Raji (cell line): Measurements from ENCODE around the gene CCR6.

ENCODE experiments used
- POLR2A ChIP-seq: IDR thresholded peaks from 2 replicates; pipeline ENCODE4 v1.6.1; 2011; ENCODE audit warnings: low read depth, low read length, control low read depth; ENCODE audit not compliant: insufficient read depth

Gene CCR6

DNA sequence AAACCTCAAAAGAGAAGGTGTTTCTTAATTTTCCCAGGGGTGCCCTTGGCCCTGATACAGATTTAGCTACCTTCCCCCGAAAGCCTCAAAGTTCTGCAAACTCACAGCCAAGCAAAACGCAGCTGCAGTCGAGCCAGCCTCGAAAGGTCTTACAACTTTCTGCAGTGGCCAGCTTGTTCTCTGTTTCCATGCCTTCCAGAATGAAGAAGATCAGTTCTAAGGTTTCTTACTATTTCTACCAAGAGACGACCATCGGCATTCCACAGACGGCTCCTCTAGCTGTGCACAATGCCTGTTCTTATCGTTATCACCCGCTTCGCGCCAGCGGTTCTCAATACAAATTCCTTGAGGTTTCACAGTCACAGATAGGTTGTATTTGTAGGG lies 28.5 kb upstream of the CCR6 start:
- TF ChIP-seq POLR2A = no peak

- no peak for TF ChIP-seq POLR2A
Measured at GRCh38 chr6:167094820-167095637, 27.9 kb upstream of the CCR6 start.

DNA sequence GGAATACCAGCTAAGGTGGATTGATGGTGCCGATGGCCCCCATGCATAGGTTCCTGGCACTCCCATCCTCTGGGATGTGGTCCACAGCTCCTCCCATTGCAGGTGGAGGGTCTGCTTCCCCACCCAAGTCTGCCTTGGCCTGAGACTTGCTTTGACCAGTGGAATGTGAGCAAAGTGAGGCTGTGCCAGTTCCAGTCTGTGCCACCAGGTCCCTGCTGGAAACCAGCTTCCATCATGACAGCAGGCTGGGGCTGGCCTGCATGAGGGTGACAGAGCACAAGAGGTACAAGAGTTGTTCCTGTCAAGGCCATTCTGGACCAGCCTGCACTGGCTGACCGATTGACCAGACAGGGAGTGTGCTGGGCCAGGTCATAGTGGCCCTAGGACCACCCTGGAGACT lies 27.0 kb upstream of the CCR6 start:
- TF ChIP-seq POLR2A = no peak

DNA sequence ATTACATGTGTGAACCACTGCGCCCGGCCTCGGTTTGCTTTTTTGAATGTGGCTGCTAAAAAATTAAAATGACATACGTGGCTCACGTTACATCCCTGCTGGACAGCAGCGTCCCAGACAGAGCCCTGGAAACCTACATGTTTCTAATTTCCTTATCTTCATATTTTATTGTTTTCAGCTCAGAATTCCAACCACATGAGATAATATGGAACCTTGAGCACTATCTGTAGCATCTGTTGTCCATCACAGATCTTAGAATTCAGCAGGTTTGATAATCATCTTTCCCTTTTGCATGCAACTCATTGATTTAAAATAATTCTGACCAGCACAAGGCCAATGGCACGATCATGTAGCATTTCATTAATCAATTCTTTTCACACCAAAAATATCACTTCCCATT lies 25.9 kb upstream of the CCR6 start:
- no peak for TF ChIP-seq POLR2A

DNA sequence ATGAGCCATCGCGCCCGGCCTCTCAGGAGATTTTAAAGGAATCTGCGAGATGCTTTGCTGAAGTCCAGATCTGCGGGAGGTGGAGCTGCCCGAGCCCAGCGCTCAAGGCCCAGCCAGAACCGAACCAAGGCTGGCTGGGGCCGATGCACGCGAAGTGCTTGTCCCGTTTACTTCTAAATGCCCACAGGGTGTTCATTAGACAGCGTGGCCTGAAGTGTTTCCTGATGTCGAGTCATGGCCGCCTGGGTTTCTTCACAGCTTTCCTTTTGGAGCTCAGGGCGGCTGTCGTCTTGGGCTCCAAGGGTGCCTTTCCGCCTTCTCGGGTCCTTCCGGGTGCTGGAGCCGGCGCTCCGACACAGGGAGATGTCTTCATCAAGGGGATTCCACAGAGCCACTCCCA lies 25.1 kb upstream of the CCR6 start:
- TF ChIP-seq POLR2A = no peak

DNA sequence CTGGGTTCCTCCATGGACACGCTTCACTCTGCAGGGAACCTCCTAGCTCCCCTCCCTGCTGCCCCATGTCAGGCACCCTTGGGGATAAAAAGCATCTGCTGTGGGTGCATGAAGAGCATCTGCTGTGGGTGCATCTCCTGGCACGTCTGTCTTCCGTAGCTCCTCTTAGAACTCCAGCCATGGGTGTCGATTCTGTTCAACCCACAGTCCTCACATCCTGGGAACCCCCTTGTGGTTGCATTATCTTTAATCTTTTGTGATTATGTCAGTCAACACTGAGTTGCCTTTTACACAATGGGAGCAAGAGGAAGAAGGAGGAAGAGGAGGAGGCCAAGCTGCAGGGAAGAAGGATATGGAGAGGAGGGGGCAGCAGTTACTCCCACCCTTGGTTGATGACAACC lies 24.1 kb upstream of the CCR6 start:
- no peak for TF ChIP-seq POLR2A

- TF ChIP-seq POLR2A = no peak
Measured at GRCh38 chr6:167099707-167100106, 23.2 kb upstream of the CCR6 start.

DNA sequence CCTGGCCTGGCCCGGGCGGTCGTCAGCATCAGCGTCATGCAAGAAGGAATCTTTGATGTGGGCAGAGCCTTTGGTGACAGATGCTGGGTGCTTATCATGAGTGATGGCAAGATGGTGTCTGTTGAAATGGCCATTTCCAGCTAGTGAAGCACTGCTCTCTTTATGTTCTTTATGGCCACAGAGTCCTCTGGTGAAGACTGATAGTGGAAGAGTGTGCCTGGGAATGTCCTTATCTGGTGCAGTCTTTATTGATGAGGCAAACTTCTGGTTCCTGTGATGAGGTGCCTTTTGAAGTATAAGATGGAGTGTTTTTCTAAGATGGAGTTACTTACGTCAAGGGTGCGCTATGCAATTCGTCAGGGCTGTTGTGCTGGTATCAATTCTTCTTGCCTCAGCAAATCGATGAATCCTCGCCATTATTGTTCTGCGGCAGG lies 22.6 kb upstream of the CCR6 start:
- no peak for TF ChIP-seq POLR2A

- no peak for TF ChIP-seq POLR2A
Measured at GRCh38 chr6:167102318-167102717, 20.6 kb upstream of the CCR6 start.

DNA sequence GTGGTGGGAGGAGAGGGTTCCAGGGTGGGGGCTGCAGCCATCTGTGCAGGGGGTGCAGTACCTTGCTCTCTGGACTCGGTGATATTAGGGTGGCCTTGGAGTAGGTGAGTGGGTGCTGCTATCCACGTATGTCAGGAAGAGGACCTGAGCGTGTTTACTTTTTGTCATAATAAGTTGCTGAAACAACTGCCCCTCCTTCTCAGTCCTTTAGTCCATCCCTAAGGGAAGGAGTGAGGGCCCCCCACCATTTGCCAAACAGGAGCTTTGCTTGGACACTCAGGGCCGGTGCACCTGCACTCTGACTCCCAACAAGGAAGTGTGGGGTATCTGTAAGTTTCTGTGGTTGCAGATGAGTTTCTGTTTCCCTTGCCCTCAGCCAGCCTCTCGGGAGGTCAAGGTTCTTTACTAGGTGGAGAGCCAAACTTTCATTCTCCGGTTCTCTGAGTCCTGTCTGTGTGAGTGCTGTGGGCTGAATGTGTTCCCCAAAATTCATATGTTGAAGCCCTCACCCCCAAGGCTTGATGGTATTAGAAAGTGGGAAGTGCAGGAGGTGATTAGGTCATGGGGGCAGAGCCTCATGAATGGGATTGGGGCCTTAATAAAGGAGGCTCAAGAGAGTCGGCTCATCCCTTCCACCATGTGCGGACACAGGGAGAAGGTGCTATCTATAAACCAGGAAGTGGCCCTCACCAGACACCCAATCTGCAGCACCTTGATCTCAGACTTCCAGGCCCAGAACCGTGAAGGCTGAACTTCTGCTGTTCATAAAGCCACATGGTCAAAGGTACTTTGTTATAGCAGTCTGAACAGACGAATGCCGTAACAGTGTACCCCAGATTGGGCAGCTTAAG lies 19.6 kb upstream of the CCR6 start:
- no peak for TF ChIP-seq POLR2A

GRCh38 chr6:167104388-167104787 lies 18.5 kb upstream of the CCR6 start:
- no peak for TF ChIP-seq POLR2A

DNA sequence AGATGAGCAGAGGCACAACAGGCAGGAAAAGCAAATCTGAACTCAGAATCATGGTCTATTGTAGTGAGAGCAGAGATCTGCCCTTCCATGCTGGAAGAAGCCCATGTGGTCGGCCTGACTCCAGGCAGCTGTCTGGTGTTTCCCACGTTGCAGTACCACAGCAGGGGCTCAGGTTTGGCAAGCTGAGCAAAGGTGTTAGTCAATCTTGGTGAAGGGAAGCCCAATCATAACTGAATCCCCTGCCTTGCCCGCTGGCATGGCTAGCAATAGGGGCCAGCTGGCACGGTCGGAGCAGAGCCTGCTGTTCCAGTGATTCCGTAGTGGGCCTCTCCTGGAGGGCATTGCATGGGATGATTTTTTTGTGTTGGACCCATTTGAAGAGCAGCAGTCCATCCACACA lies 17.8 kb upstream of the CCR6 start:
- TF ChIP-seq POLR2A = no peak

GRCh38 chr6:167106406-167106805 lies 16.5 kb upstream of the CCR6 start:
- TF ChIP-seq POLR2A = no peak

DNA sequence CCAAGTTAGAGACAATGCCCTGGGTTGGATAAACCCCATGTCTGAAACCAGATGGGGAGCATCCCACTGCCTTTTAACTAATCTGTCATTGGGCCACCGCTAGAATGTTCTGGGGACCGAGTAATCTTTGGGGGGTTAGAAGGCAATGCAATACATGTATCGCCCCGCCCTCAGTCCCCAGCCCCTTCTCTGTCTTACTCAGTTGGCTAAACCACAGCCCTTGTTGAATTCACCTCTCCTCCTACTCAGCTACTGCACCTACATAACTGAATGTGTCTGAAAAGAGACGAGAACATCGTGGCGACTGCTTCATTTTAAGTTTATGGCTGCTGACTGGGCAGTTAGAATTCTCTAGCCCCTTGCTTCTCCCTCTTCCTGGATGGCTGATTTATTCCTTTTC lies 15.1 kb upstream of the CCR6 start:
- no peak for TF ChIP-seq POLR2A

DNA sequence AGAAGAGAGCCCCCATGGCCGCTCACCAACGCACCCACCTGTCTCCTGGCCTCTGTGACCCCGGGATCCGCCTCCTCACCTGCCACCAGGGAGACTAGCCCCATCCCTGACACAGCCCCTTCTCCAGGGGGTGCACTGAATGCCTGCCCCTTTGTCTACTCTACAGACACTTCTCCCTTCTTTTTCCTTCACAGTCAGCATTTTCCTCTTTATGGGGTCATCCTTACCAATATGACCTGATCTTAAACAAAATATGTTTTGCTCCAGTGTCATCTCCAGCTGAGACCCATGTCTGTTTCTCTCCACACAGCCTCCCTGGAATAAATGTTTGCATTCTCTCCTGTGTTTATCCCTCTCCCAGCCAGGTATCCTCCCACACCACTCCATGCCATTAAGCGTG lies 14.6 kb upstream of the CCR6 start:
- no peak for TF ChIP-seq POLR2A

- TF ChIP-seq POLR2A = no peak
Measured at GRCh38 chr6:167109651-167110050, 13.2 kb upstream of the CCR6 start.
